ENCODE data around the gene CELF2. TPM values are rescaled to one million over a fixed set of nuclear protein-coding genes. Genes with fewer than 3 reads are reported as not detected.

Gene CELF2
- total RNA-seq, 4 donors from 2014 or later = 27.0 to 44.1 (median 31.3) TPM

DNA sequence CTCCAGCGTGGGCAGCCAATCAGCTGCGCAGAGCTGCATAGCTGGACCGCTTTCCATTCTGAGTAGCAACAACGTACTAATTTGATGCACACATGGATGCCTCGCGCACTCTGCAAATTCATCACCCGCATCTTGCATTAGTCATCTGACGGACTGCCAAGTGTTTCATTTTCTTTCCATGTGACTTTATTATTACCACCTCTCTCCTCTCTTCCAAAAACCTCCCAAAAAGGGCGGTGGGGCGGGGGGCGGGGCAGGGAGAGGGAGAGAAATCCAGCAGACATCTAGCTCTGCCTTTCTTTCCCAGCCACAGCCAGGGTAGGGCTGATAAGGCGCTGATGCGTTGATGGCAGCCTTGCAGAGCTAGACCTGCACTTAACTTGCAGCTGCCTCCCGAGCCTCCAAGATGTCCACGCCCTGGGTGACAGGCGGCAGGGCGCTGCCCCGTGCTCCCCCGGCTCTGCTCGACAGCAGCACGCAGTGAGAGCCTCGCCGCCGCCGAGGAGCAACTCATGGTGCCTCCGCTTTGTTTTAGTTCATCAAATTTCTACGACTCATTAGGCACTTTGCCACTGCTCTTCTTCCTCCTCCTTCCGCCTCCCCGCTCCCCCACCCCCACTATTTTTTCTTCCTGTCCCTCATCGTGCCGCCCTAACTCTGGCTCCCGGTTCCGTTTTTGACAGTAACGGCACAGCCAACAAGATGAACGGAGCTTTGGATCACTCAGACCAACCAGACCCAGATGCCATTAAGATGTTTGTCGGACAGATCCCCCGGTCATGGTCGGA lies 147.3 kb downstream of the CELF2 start:
- Histone ChIP-seq H3K36me3 (no peaks in the 10 kb centered on the region), H3K9me3 (no peaks in the 10 kb centered on the region), H3K4me1 (peaks cover 0 to 37% (median 10%) of the 10 kb centered on the region in 4 donors), H3K4me3 (peak overlapping the region; percentile 43 to 76 (median 48)), H3K27me3 (no peaks in the 10 kb centered on the region), H3K27ac (peak overlapping the region; percentile 82 to 92 (median 87))
- peak; percentile 42 to 65 (median 50) for TF ChIP-seq POLR2AphosphoS5 (IDR thresholded peaks at IDR 0.05)
- TF ChIP-seq, protein P1, sequence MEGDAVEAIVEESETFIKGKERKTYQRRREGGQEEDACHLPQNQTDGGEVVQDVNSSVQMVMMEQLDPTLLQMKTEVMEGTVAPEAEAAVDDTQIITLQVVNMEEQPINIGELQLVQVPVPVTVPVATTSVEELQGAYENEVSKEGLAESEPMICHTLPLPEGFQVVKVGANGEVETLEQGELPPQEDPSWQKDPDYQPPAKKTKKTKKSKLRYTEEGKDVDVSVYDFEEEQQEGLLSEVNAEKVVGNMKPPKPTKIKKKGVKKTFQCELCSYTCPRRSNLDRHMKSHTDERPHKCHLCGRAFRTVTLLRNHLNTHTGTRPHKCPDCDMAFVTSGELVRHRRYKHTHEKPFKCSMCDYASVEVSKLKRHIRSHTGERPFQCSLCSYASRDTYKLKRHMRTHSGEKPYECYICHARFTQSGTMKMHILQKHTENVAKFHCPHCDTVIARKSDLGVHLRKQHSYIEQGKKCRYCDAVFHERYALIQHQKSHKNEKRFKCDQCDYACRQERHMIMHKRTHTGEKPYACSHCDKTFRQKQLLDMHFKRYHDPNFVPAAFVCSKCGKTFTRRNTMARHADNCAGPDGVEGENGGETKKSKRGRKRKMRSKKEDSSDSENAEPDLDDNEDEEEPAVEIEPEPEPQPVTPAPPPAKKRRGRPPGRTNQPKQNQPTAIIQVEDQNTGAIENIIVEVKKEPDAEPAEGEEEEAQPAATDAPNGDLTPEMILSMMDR (IDR thresholded peaks at IDR 0.05) = no peak
- in situ Hi-C loops (cut with MboI; ENCODE audit: low pct_ligation_motif_present in 1 of 4, low pct_unique_long_range_greater_than_20kb in 1 of 4, low sequenced_read_pairs in 3 of 4) = no loop called here
- intact Hi-C loops (cut with DNase I; ENCODE audit: low total_unique reads) = no loop called here
- DNase-seq = peak; percentile 65
- 17 to 39% methylated on average over 33 to 38 of the region's 38 CpGs for WGBS, 2 donors (ENCODE audit: low coverage in 1 of 2)

DNA sequence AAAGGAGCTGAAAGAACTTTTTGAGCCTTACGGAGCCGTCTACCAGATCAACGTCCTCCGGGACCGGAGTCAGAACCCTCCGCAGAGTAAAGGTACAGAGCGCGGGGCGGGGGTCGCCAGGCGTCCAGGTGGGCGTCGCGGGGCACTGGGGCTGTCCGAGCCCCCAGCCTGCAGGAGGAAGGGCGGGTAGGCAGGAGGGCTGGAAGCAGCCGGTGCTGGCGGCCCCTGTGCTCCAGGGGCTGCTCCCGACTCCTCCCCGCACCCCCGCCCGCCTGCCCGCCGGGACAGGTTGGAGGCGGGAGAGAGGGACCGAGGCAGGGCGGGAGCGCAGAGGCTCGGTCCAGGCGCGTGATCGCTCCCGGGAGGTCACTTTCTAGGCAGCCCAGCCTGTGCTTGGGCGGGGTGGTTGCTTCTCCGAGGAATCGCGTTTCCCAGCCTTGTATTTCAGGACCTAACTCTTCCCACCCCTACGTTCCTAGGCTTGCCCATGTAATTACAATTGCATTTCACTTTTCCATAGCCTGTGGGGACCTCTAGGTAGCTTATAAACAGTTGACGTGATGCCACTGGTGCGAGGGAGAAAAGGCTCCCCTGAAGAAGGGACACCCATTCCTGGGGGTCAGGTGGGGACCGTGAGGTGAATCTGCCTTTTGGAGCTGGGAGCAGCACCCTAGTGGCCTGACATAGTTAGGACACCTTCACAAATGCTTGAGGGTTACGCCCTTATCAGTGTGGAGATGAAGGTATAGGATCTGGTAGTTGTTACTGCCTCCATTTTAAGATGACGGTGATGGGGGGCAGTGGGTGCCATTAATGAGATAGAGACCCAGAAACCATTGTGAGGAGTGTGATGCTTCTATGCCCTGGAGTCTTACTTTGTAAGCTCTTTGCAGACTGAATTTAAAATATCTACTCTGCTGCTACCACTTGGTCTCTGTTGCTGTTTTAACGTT lies 148.2 kb downstream of the CELF2 start:
- in situ Hi-C loops (cut with MboI; ENCODE audit: low pct_ligation_motif_present in 1 of 4, low pct_unique_long_range_greater_than_20kb in 1 of 4, low sequenced_read_pairs in 3 of 4) = no loop called here
- H3K4me1 ChIP-seq = peaks cover 0 to 34% (median 10%) of the 10 kb centered on the region in 4 donors

DNA sequence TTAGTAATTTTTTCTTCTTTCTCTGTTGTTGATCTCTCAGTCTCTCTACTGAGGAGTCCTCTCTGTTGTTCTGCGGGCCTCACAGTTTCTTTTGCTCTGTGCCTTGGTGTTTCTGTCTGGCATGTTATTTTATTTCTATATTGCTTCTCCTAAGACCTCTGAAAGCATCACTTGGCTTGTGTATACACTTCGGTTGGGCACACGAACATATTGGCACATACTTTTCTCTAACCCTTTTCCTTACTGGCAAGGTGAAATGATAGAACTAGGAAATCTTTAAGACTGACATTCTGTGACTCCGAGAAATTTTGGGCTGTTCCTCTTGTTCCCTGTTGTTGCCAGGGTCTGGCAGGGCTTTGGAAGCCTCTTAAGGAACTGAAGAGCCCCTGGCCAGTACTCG lies 148.9 kb downstream of the CELF2 start:
- H3K27ac ChIP-seq = peak overlapping the region; percentile 82 to 92 (median 87)
- in situ Hi-C loops (cut with MboI; ENCODE audit: low pct_ligation_motif_present in 1 of 4, low pct_unique_long_range_greater_than_20kb in 1 of 4, low sequenced_read_pairs in 3 of 4) (no loop called here), intact Hi-C loops (cut with DNase I; ENCODE audit: low total_unique reads) (no loop called here)
- H3K9me3 ChIP-seq = no peaks in the 10 kb centered on the region
- TF ChIP-seq, protein P1 (IDR thresholded peaks at IDR 0.05) = no peak
- no peak for TF ChIP-seq POLR2AphosphoS5 (IDR thresholded peaks at IDR 0.05)
- TF ChIP-seq POLR2A (IDR thresholded peaks at IDR 0.05) = no peak
- no peak for TF ChIP-seq EP300 (IDR thresholded peaks at IDR 0.05; ENCODE audit: low read depth)
- peaks cover 0 to 28% (median 10%) of the 10 kb centered on the region in 4 donors for H3K4me1 ChIP-seq
- H3K4me3 ChIP-seq = peak overlapping the region in 3 of 4 donors; percentile 43 to 76 (median 45)
- no peaks in the 10 kb centered on the region for H3K27me3 ChIP-seq
- 60 to 64% methylated on average over 4 to 5 of the region's 5 CpGs for WGBS, 2 donors (ENCODE audit: low coverage in 1 of 2)
- DNase-seq = no peak
- no peaks in the 10 kb centered on the region for H3K36me3 ChIP-seq

More for the DNA sequence above, 148.2 kb downstream of the CELF2 start:
- Histone ChIP-seq H3K27me3 (no peaks in the 10 kb centered on the region), H3K4me3 (peak overlapping the region; percentile 43 to 76 (median 48)), H3K36me3 (no peaks in the 10 kb centered on the region), H3K27ac (peak overlapping the region; percentile 82 to 92 (median 87)), H3K9me3 (no peaks in the 10 kb centered on the region)
- 48 to 57% methylated on average over 2 to 44 of the region's 44 CpGs for WGBS, 2 donors (ENCODE audit: low coverage in 1 of 2)
- TF ChIP-seq POLR2A (IDR thresholded peaks at IDR 0.05) (peak; percentile 29), POLR2AphosphoS5 (IDR thresholded peaks at IDR 0.05) (peak in 2 of 3 donors; percentile 41 to 52), EP300 (IDR thresholded peaks at IDR 0.05; ENCODE audit: low read depth) (no peak)
- TF ChIP-seq, protein P1 (IDR thresholded peaks at IDR 0.05) = peak; percentile 39 to 61 (median 46)
- peak; percentile 63 for DNase-seq
- intact Hi-C loops (cut with DNase I; ENCODE audit: low total_unique reads) = no loop called here
